ENCODE results near the gene CBR1.

CBR1 gene

DNA sequence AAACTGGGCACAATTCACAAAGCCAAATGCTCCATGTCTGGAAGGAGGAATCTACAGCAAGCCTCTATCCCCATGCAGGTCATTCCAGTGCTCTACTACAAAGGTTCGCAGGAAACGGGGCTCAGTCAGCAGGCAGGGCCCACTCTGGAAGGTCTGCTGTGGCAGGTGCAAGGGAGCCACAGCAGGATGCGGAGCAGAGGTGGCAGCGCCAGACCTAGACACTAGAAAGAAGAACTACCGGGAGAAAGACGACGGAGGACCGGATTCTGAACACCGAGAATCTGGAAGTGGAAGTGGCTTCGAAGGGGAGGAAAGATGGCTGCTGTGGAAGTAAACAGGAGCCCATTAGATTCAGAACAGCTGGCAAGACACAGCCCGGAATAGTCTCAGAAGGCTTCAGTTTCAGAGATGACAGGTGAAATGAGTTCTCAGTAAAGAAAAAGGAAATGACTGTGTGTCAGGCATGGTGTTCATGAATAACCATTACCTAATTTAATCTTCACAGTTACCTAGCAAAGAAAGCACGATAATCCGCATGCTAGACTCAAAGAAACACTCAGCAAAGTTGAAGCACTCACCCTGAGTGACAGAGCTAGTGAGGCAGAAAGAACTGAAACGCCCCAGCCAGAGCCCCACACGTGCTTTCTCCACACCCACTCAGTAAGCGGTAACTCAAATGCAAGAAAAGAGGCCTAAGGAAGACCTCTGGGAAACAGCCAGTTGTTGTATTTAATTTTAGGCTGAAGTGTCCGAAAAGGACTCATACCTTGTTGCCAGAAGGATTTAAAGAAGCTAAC lies 30.9 kb upstream of the CBR1 start:
- H3K4me1 Mint-ChIP-seq, result no peaks in the 10 kb centered on the region

GRCh38 chr21:36039861-36040260 lies 30.0 kb upstream of the CBR1 start:
- Mint-ChIP-seq H3K4me3 (no peak overlapping the region), H3K4me1 (no peaks in the 10 kb centered on the region), H3K36me3 (peaks cover 41% of the 10 kb centered on the region), H3K27ac (no peak overlapping the region), H3K27me3 (no peaks in the 10 kb centered on the region), H3K9me3 (no peaks in the 10 kb centered on the region)
- DNase-seq (ENCODE audit: low spot score in 2 of 2) (no peak), ATAC-seq (ENCODE audit: low read depth) (no peak)

More for the DNA sequence above, 30.9 kb upstream of the CBR1 start:
- no peak for ATAC-seq (ENCODE audit: low read depth)
- Mint-ChIP-seq H3K36me3 (peaks cover 35% of the 10 kb centered on the region), H3K4me3 (no peak overlapping the region), H3K27me3 (no peaks in the 10 kb centered on the region), H3K9me3 (no peaks in the 10 kb centered on the region), H3K27ac (no peak overlapping the region)
- no peak for DNase-seq (ENCODE audit: low spot score in 2 of 2)

GRCh38 chr21:36040389-36040788 lies 29.4 kb upstream of the CBR1 start:
- H3K36me3 Mint-ChIP-seq, result peaks cover 41% of the 10 kb centered on the region
- no peaks in the 10 kb centered on the region for H3K27me3 Mint-ChIP-seq
- no peak for ATAC-seq (ENCODE audit: low read depth)
- H3K4me3 Mint-ChIP-seq, result no peak overlapping the region
- no peak for DNase-seq (ENCODE audit: low spot score in 2 of 2)
- H3K27ac Mint-ChIP-seq, result no peak overlapping the region
- H3K4me1 Mint-ChIP-seq, result no peaks in the 10 kb centered on the region
- no peaks in the 10 kb centered on the region for H3K9me3 Mint-ChIP-seq

- Mint-ChIP-seq H3K4me1 (no peaks in the 10 kb centered on the region), H3K4me3 (no peak overlapping the region), H3K27me3 (no peaks in the 10 kb centered on the region), H3K27ac (no peak overlapping the region), H3K36me3 (peaks cover 33% of the 10 kb centered on the region), H3K9me3 (no peaks in the 10 kb centered on the region)
- ATAC-seq (ENCODE audit: low read depth), result no peak
- no peak for DNase-seq (ENCODE audit: low spot score in 2 of 2)
Measured at GRCh38 chr21:36041910-36042309, 27.9 kb upstream of the CBR1 start.

DNA sequence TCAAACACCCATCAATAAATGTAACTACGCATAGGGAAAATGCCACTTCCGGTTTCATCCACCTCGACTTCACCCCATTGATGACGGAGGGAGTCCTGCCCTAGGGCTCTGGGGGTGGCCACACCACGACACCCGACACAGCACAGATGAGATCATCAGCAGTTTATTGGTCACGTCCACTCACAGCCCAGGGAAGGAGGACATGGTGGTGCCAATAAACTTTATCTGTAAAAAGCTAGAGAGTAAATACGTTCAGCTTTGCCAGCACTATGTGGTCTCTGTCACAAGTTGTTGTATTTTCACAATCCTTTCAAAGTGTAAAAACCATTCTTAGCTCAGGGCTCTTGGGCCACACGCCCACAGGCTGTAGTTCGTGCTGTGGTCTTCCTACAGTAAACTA lies 25.8 kb upstream of the CBR1 start:
- no peaks in the 10 kb centered on the region for H3K9me3 Mint-ChIP-seq
- DNase-seq (ENCODE audit: low spot score in 2 of 2) (no peak), ATAC-seq (ENCODE audit: low read depth) (no peak)
- no peaks in the 10 kb centered on the region for H3K27me3 Mint-ChIP-seq
- no peak overlapping the region for H3K4me3 Mint-ChIP-seq
- H3K36me3 Mint-ChIP-seq, result peaks cover 36% of the 10 kb centered on the region
- no peaks in the 10 kb centered on the region for H3K4me1 Mint-ChIP-seq
- H3K27ac Mint-ChIP-seq, result no peak overlapping the region

- ATAC-seq (ENCODE audit: low read depth) (no peak), DNase-seq (ENCODE audit: low spot score in 2 of 2) (no peak)
- peaks cover 3% of the 10 kb centered on the region for H3K4me1 Mint-ChIP-seq
- no peaks in the 10 kb centered on the region for H3K27me3 Mint-ChIP-seq
- peaks cover 44% of the 10 kb centered on the region for H3K36me3 Mint-ChIP-seq
- no peaks in the 10 kb centered on the region for H3K9me3 Mint-ChIP-seq
- H3K4me3 Mint-ChIP-seq, result no peak overlapping the region
- H3K27ac Mint-ChIP-seq, result no peak overlapping the region
Measured at GRCh38 chr21:36045993-36046392, 23.8 kb upstream of the CBR1 start.

DNA sequence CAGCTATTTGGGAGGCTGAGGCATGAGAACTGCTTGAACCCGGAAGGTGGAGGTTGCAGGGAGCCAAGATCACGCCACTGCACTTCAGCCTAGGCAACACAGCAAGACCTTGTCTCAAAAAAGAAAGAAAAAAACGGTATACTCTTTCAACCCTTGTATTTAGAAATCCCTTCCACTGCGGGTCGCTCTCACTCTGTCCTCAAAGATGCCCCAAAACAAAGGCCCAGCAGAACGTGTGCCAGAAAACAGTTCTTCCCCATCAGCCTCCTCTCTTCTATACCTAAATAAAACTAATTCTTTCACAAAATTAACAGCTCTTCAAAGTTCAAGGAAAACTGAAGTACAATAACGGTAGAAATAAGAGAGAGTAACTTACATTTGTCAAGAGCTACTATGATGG lies 22.7 kb upstream of the CBR1 start:
- H3K27ac Mint-ChIP-seq, result no peak overlapping the region
- ATAC-seq (ENCODE audit: low read depth) (no peak), DNase-seq (ENCODE audit: low spot score in 2 of 2) (no peak)
- H3K36me3 Mint-ChIP-seq, result peaks cover 40% of the 10 kb centered on the region
- H3K9me3 Mint-ChIP-seq, result no peaks in the 10 kb centered on the region
- H3K4me3 Mint-ChIP-seq, result no peak overlapping the region
- H3K27me3 Mint-ChIP-seq, result no peaks in the 10 kb centered on the region
- peaks cover 3% of the 10 kb centered on the region for H3K4me1 Mint-ChIP-seq

- Mint-ChIP-seq H3K36me3 (peaks cover 39% of the 10 kb centered on the region), H3K4me3 (no peak overlapping the region), H3K27me3 (no peaks in the 10 kb centered on the region), H3K4me1 (peaks cover 3% of the 10 kb centered on the region), H3K9me3 (no peaks in the 10 kb centered on the region), H3K27ac (no peak overlapping the region)
- no peak for DNase-seq (ENCODE audit: low spot score in 2 of 2)
- ATAC-seq (ENCODE audit: low read depth), result no peak
Measured at GRCh38 chr21:36048357-36048756, 21.5 kb upstream of the CBR1 start.

- Mint-ChIP-seq H3K27me3 (no peaks in the 10 kb centered on the region), H3K9me3 (no peaks in the 10 kb centered on the region), H3K36me3 (peaks cover 39% of the 10 kb centered on the region), H3K4me3 (no peak overlapping the region), H3K4me1 (peaks cover 7% of the 10 kb centered on the region), H3K27ac (no peak overlapping the region)
- DNase-seq (ENCODE audit: low spot score in 2 of 2), result no peak
- ATAC-seq (ENCODE audit: low read depth), result no peak
Measured at GRCh38 chr21:36052860-36053714, 16.7 kb upstream of the CBR1 start.

- peaks cover 40% of the 10 kb centered on the region for H3K36me3 Mint-ChIP-seq
- H3K27ac Mint-ChIP-seq, result no peak overlapping the region
- no peaks in the 10 kb centered on the region for H3K27me3 Mint-ChIP-seq
- DNase-seq (ENCODE audit: low spot score in 2 of 2) (no peak), ATAC-seq (ENCODE audit: low read depth) (no peak)
- peaks cover 7% of the 10 kb centered on the region for H3K4me1 Mint-ChIP-seq
- H3K4me3 Mint-ChIP-seq, result no peak overlapping the region
- H3K9me3 Mint-ChIP-seq, result no peaks in the 10 kb centered on the region
Measured at GRCh38 chr21:36053715-36054062, 16.1 kb upstream of the CBR1 start.

DNA sequence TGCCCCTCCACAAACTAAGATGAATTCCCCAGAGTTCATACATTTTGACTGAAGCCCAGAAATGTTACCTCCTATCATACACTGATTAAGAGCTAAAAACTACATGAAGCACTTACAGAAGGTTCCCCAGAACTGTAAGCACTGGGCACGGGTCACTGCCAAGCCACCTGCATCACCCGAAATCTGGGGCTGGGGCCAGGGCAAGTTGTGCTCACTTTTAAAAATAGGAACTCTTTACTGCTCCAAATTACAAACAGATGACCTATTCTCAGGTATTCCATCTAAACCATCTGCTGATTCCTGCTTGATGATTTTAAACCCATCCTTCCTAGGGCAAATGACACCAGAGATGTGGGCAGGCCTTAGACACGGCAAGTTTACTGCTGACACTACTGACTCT lies 14.3 kb upstream of the CBR1 start:
- Mint-ChIP-seq H3K4me1 (peaks cover 4% of the 10 kb centered on the region), H3K27ac (no peak overlapping the region), H3K36me3 (peaks cover 27% of the 10 kb centered on the region), H3K9me3 (no peaks in the 10 kb centered on the region), H3K4me3 (no peak overlapping the region), H3K27me3 (no peaks in the 10 kb centered on the region)
- DNase-seq (ENCODE audit: low spot score in 2 of 2), result no peak
- no peak for ATAC-seq (ENCODE audit: low read depth)

DNA sequence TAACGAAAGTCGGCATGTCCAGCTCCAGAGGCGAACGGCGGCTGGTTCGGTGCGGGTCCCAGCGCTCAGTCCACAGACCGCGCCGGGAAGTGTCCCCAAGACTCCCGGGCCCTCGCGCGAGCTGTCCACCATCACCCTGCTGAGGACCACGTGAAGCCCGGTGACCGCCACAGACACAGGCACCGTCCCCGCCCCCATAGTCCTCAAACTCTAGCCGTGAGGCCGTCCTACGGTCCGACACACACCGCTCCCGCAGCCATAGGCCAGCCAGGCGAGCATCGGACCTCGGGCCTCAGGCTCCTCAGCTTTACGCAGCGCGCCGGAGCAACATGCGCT lies 10.0 kb upstream of the CBR1 start:
- Mint-ChIP-seq H3K36me3 (peaks cover 17% of the 10 kb centered on the region), H3K27me3 (no peaks in the 10 kb centered on the region), H3K4me3 (peak overlapping the region; percentile 93), H3K4me1 (peaks cover 4% of the 10 kb centered on the region), H3K27ac (peak overlapping the region; percentile 96), H3K9me3 (no peaks in the 10 kb centered on the region)
- ATAC-seq (ENCODE audit: low read depth), result peak; percentile 20
- no peak for DNase-seq (ENCODE audit: low spot score in 2 of 2)

GRCh38 chr21:36060159-36060921 lies 9.5 kb upstream of the CBR1 start, which contains the start of gene SETD4:
TSS of gene SETD4 (minus strand) at chr21:36060526. CDS start at chr21:36058888, 1,638 bp downstream.
- Mint-ChIP-seq H3K36me3 (peaks cover 12% of the 10 kb centered on the region), H3K27ac (peak within 1 kb of the TSS; percentile 96), H3K4me1 (peaks cover 4% of the 10 kb centered on the region), H3K27me3 (no peaks in the 10 kb centered on the region), H3K9me3 (no peaks in the 10 kb centered on the region), H3K4me3 (peak within 1 kb of the TSS; percentile 93)
- peak; percentile 92 to 97 for DNase-seq (ENCODE audit: low spot score in 2 of 2)
- ATAC-seq (ENCODE audit: low read depth), result peak; percentile 88

GRCh38 chr21:36061445-36061844 lies 8.4 kb upstream of the CBR1 start:
- peaks cover 7% of the 10 kb centered on the region for H3K36me3 Mint-ChIP-seq
- peaks cover 7% of the 10 kb centered on the region for H3K4me1 Mint-ChIP-seq
- H3K27ac Mint-ChIP-seq, result no peak overlapping the region
- peak overlapping the region; percentile 5 for H3K4me3 Mint-ChIP-seq
- ATAC-seq (ENCODE audit: low read depth) (no peak), DNase-seq (ENCODE audit: low spot score in 2 of 2) (no peak)
- no peaks in the 10 kb centered on the region for H3K9me3 Mint-ChIP-seq
- H3K27me3 Mint-ChIP-seq, result no peaks in the 10 kb centered on the region
